IMR-90 (cell line): ENCODE measurements around the gene MORC1. TPM values are rescaled to one million over a fixed set of nuclear protein-coding genes. Genes with fewer than 3 reads are reported as not detected.

ENCODE experiments used
- ATAC-seq: fragments of 200-7000 bp; cut with Tn5 transposase; 2 replicates; pipeline ENCODE4 v1.9.1; 2020; ENCODE audit warnings: low read depth, mild to moderate bottlenecking, moderate library complexity
- BruUV-seq: library from RNA; stranded (reverse); fragments of 400-500 nt; replicated peaks from 2 replicates; lab custom pipeline; 2021; lab: Mats Ljungman, UMichigan
- CTCF ChIA-PET: fragments of 300-600 bp; formaldehyde crosslinking; extraction: SDS; loops from one replicate; lab custom pipeline; 2021; ENCODE audit warnings: antibody characterized with exemption; lab: Yijun Ruan, JAX
- POLR2A ChIA-PET: fragments of 300-600 bp; sonication (Branson Sonifier 250); formaldehyde crosslinking; loops from one replicate; lab custom pipeline; 2022; ENCODE audit warnings: antibody characterized with exemption; ENCODE audit not compliant: unreplicated experiment; lab: Charles Lee
- DNase-seq: peaks from one replicate; pipeline ENCODE4 v3.0.0; 2013
- H2AFZ ChIP-seq: replicated peaks from 2 replicates; pipeline ENCODE3; 2013; ENCODE audit warnings: low read length, mild to moderate bottlenecking; ENCODE audit not compliant: poor library complexity
- H2AK5ac ChIP-seq: 2 replicates; pipeline ENCODE4 v1.6.1; 2013; ENCODE audit warnings: low read depth, low read length, inconsistent platforms
- H2AK9ac ChIP-seq: replicated peaks from 2 replicates; pipeline ENCODE3; 2013; ENCODE audit warnings: mild to moderate bottlenecking, low read depth, low read length, moderate library complexity; ENCODE audit not compliant: poor library complexity
- H2BK120ac ChIP-seq: 2 replicates; pipeline ENCODE4 v1.6.1; 2013; ENCODE audit warnings: low read depth, low read length, inconsistent platforms
- H2BK15ac ChIP-seq: 3 replicates; pipeline ENCODE4 v1.6.1; 2013; ENCODE audit warnings: low read depth, low read length, inconsistent platforms
- H2BK20ac ChIP-seq: 2 replicates; pipeline ENCODE4 v1.6.1; 2013; ENCODE audit warnings: low read depth, mild to moderate bottlenecking, inconsistent platforms, low read length, moderate library complexity
- H2BK5ac ChIP-seq: 2 replicates; pipeline ENCODE4 v1.6.1; 2013; ENCODE audit warnings: mild to moderate bottlenecking, low read depth, low read length, inconsistent platforms; ENCODE audit not compliant: poor library complexity, severe bottlenecking
- H3K14ac ChIP-seq: replicated peaks from 2 replicates; pipeline ENCODE4 v1.6.1; 2013; ENCODE audit warnings: low read depth, low read length, inconsistent platforms
- H3K18ac ChIP-seq: 2 replicates; pipeline ENCODE4 v1.6.1; 2013; ENCODE audit warnings: low read depth, low read length, control low read depth
- H3K23ac ChIP-seq: 2 replicates; pipeline ENCODE4 v1.6.1; 2013; ENCODE audit warnings: low read depth, low read length, inconsistent platforms
- H3K27ac ChIP-seq: 2 replicates; pipeline ENCODE4 v1.5.1; 2013; ENCODE audit warnings: mild to moderate bottlenecking, control low read depth, low read length; ENCODE audit not compliant: insufficient read depth
- H3K27me3 ChIP-seq: 2 replicates; pipeline ENCODE4 v1.6.1; 2013; ENCODE audit warnings: low read length; ENCODE audit not compliant: control insufficient read depth, insufficient read depth
- H3K36me3 ChIP-seq: 2 replicates; pipeline ENCODE4 v1.6.1; 2013; ENCODE audit warnings: low read length, mixed read lengths; ENCODE audit not compliant: control insufficient read depth, insufficient read depth
- H3K4ac ChIP-seq: 2 replicates; pipeline ENCODE4 v1.6.1; 2013; ENCODE audit warnings: low read depth, low read length, inconsistent platforms
- H3K4me1 ChIP-seq: 2 replicates; pipeline ENCODE4 v1.6.1; 2013; ENCODE audit warnings: low read length, mixed read lengths; ENCODE audit not compliant: control insufficient read depth, insufficient read depth
- H3K4me2 ChIP-seq: 2 replicates; pipeline ENCODE4 v1.6.1; 2013; ENCODE audit warnings: low read depth, mild to moderate bottlenecking, control low read depth, low read length, moderate library complexity
- H3K4me3 ChIP-seq: 2 replicates; pipeline ENCODE4 v1.5.1; 2013; ENCODE audit warnings: low read depth, mild to moderate bottlenecking, control low read depth, low read length, moderate library complexity; ENCODE audit not compliant: insufficient read depth
- H3K56ac ChIP-seq: 2 replicates; pipeline ENCODE4 v1.6.1; 2013; ENCODE audit warnings: low read length, inconsistent platforms; ENCODE audit not compliant: insufficient read depth; ENCODE audit errors: extremely low read depth
- H3K79me1 ChIP-seq, 2 experiments: 2 replicates each; pipeline ENCODE4 v1.6.1; 2013; ENCODE audit warnings: low read length in 2 of 2, inconsistent platforms in 1 of 2, low read depth in 1 of 2
- H3K9ac ChIP-seq: 2 replicates; pipeline ENCODE4 v1.6.1; 2013; ENCODE audit warnings: low read depth, low read length, control low read depth
- H3K9me1 ChIP-seq: 2 replicates; pipeline ENCODE4 v1.6.1; 2013; ENCODE audit warnings: low read length, inconsistent platforms; ENCODE audit not compliant: insufficient read depth
- H3K9me3 ChIP-seq: 2 replicates; pipeline ENCODE4 v1.6.1; 2013; ENCODE audit warnings: low read length; ENCODE audit not compliant: control insufficient read depth, insufficient read depth
- H4K20me1 ChIP-seq: 2 replicates; pipeline ENCODE4 v1.6.1; 2013; ENCODE audit warnings: low read length, inconsistent platforms; ENCODE audit not compliant: insufficient read depth
- H4K5ac ChIP-seq: 2 replicates; pipeline ENCODE4 v1.6.1; 2013; ENCODE audit warnings: mild to moderate bottlenecking, low read depth, low read length, control low read depth
- H4K8ac ChIP-seq, 2 experiments: 2 replicates each; pipeline ENCODE4 v1.6.1; 2013; ENCODE audit warnings: low read depth in 2 of 2, low read length in 2 of 2, control low read depth in 1 of 2, inconsistent platforms in 1 of 2
- H4K91ac ChIP-seq: 2 replicates; pipeline ENCODE4 v1.6.1; 2013; ENCODE audit warnings: low read depth, low read length, inconsistent platforms; ENCODE audit not compliant: insufficient read depth
- BHLHE40 ChIP-seq: fragments of 150-350 bp; IDR thresholded peaks from 2 replicates; pipeline ENCODE4 v1.6.1; 2016; ENCODE audit warnings: mild to moderate bottlenecking, low read depth, low read length
- FOS ChIP-seq: fragments of 150-350 bp; IDR thresholded peaks from 2 replicates; pipeline ENCODE4 v1.6.1; 2016; ENCODE audit warnings: low read depth, low read length
- MXI1 ChIP-seq: IDR thresholded peaks from 2 replicates; pipeline ENCODE4 v1.6.1; 2012; ENCODE audit warnings: low read depth, mild to moderate bottlenecking, low read length, moderate library complexity, borderline replicate concordance
- NFE2L2 ChIP-seq: fragments of 150-350 bp; IDR thresholded peaks from 2 replicates; pipeline ENCODE4 v1.6.1; 2016; ENCODE audit warnings: low read depth, mild to moderate bottlenecking, low read length
- POLR2A ChIP-seq: IDR thresholded peaks from 2 replicates; pipeline ENCODE4 v1.6.1; 2012; ENCODE audit warnings: mild to moderate bottlenecking, low read depth, low read length
- RCOR1 ChIP-seq: IDR thresholded peaks from 2 replicates; pipeline ENCODE4 v1.6.1; 2012; ENCODE audit warnings: mild to moderate bottlenecking, low read length, improper control_type of control experiment; ENCODE audit not compliant: insufficient replicate concordance
- RFX5 ChIP-seq: IDR thresholded peaks from 2 replicates; pipeline ENCODE4 v1.8.0; 2012; ENCODE audit warnings: low read depth, mild to moderate bottlenecking, low read length, moderate library complexity
- dilution Hi-C: fragments of 300-500 bp; cut with HindIII; formaldehyde crosslinking; loops from one replicate; pipeline ENCODE4 v1.14.3; 2018; ENCODE audit warnings: low sequenced_read_pairs; ENCODE audit not compliant: unreplicated experiment
- in situ Hi-C: fragments of 300-500 bp; cut with MboI; formaldehyde crosslinking; loops from 3 replicates; pipeline ENCODE4 v1.14.3; 2019; ENCODE audit warnings: low sequenced_read_pairs, inconsistent platforms, mixed read lengths
- intact Hi-C: fragments of 100-400 bp; cut with micrococcal nuclease; formaldehyde crosslinking; loops from 2 replicates; pipeline ENCODE4 v1.10.0; 2022
- polyA plus RNA-seq, 3 experiments: library from polyadenylated mRNA; depleted of rRNA; stranded (reverse); fragments of >200 nt; gene quantifications; 2 replicates each; pipeline ENCODE4 v1.2.3, GENCODE V29; 2012; ENCODE audit warnings: low replicate concordance in 1 of 3
- total RNA-seq: library from RNA; depleted of rRNA; stranded (reverse); fragments of >200 nt; gene quantifications from 2 replicates; pipeline ENCODE4 v1.2.3, GENCODE V29; 2012
- TF ChIP-seq, protein P1 (sequence below): conservative IDR thresholded peaks from 2 replicates; pipeline ENCODE4 v1.5.1; 2012; ENCODE audit warnings: mild to moderate bottlenecking, low read depth, low read length, improper control_type of control experiment

MORC1 gene
- total and polyA plus RNA-seq, 2 of the 4 experiments (the other 2 are of a cell fraction), result not detected

- H4K8ac ChIP-seq, result no peak overlapping the region
- no peak for DNase-seq
- no peak overlapping the region for H3K9ac ChIP-seq
- H3K36me3 ChIP-seq, result no peaks in the 10 kb centered on the region
- no peak for ATAC-seq
- POLR2A ChIA-PET, result no interaction called here
- no peak overlapping the region for H2BK20ac ChIP-seq
- no peak overlapping the region for H3K14ac ChIP-seq
- no peaks in the 10 kb centered on the region for H3K9me1 ChIP-seq
- intact Hi-C loops, result no loop called here
- no peak overlapping the region for H3K23ac ChIP-seq
- CTCF ChIA-PET, result no interaction called here
- no peaks in the 10 kb centered on the region for H3K4me1 ChIP-seq
- H3K27ac ChIP-seq, result no peak overlapping the region
- H2AK9ac ChIP-seq, result no peak overlapping the region
- no peak overlapping the region for H4K5ac ChIP-seq
- H2AFZ ChIP-seq, result no peak overlapping the region
- H4K91ac ChIP-seq, result no peak overlapping the region
- in situ Hi-C loops, result no loop called here
- no peak for TF ChIP-seq RFX5
- TF ChIP-seq FOS, result no peak
- no peak for TF ChIP-seq NFE2L2
- TF ChIP-seq BHLHE40, result no peak
- TF ChIP-seq, protein P1, sequence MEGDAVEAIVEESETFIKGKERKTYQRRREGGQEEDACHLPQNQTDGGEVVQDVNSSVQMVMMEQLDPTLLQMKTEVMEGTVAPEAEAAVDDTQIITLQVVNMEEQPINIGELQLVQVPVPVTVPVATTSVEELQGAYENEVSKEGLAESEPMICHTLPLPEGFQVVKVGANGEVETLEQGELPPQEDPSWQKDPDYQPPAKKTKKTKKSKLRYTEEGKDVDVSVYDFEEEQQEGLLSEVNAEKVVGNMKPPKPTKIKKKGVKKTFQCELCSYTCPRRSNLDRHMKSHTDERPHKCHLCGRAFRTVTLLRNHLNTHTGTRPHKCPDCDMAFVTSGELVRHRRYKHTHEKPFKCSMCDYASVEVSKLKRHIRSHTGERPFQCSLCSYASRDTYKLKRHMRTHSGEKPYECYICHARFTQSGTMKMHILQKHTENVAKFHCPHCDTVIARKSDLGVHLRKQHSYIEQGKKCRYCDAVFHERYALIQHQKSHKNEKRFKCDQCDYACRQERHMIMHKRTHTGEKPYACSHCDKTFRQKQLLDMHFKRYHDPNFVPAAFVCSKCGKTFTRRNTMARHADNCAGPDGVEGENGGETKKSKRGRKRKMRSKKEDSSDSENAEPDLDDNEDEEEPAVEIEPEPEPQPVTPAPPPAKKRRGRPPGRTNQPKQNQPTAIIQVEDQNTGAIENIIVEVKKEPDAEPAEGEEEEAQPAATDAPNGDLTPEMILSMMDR, result no peak
- TF ChIP-seq POLR2A, result no peak
- TF ChIP-seq MXI1, result no peak
- no peak for TF ChIP-seq RCOR1
- no peaks in the 10 kb centered on the region for H3K79me1 ChIP-seq
- H2BK5ac ChIP-seq, result no peak overlapping the region
- dilution Hi-C loops, result no loop called here
- H3K4ac ChIP-seq, result no peak overlapping the region
- H3K4me2 ChIP-seq, result no peak overlapping the region
- H3K56ac ChIP-seq, result no peak overlapping the region
- H3K4me3 ChIP-seq, result no peak overlapping the region
- H3K9me3 ChIP-seq, result no peaks in the 10 kb centered on the region
- H4K20me1 ChIP-seq, result no peaks in the 10 kb centered on the region
- no peaks in the 10 kb centered on the region for H3K27me3 ChIP-seq
- no peak overlapping the region for H2BK15ac ChIP-seq
- no peak overlapping the region for H3K18ac ChIP-seq
- no TSS peak for BruUV-seq
- no peak overlapping the region for H2AK5ac ChIP-seq
- no peak overlapping the region for H2BK120ac ChIP-seq
Measured at GRCh38 chr3:109093561-109093960, 24.4 kb downstream of the MORC1 start.
